OCI-LY3 (cell line): ENCODE measurements around the gene METTL8.

Source experiments
- CTCF ChIP-seq: fragments of 200-600, 300-600 bp; sonication (generic); IDR thresholded peaks from 2 replicates; pipeline ENCODE4 v1.5.1; 2014; ENCODE audit warnings: antibody characterized with exemption, low read length, low read depth
- EZH2phosphoT487 ChIP-seq: fragments of 200-600 bp; shearing (Covaris generic); IDR thresholded peaks from 2 replicates; pipeline ENCODE4 v1.6.1; 2018; ENCODE audit warnings: antibody characterized with exemption, mixed run types, low read depth

DNA sequence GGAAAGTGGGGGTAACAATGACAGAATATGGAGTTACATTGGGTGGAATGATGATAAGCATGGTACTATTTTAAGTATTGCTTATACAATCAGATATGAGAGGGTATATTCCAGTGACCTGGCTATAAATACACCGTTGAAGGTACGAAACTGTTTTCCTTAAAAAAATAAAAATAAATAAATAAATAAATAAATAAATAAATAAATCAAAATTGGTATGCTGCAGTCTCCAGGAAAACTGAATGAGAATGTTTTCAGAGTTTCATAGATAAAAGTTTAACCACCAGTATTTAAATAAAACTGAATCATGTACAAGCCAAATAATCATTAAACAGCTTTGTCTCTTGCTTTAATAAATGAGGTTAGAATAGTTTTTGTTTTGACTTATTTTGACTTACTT, 71.4 kb downstream of the METTL8 start:
- TF ChIP-seq EZH2phosphoT487 (no peak), CTCF (no peak)
